GM21717 (cell line): Measurements from ENCODE around the gene GPR68.
"Not testable (repeated sequence)": the region's sequence is repeated elsewhere in the genome, so short reads cannot be mapped to it uniquely, and the experiment has no call there.

Source experiments
- ATAC-seq: cut with Tn5 transposase; IDR thresholded peaks from one replicate; pipeline ENCODE4 v1.9.1; 2021; ENCODE audit warnings: mild to moderate bottlenecking, moderate library complexity; ENCODE audit not compliant: unreplicated experiment

The GPR68 gene

GRCh38 chr14:91273273-91273884 lies 28.9 kb upstream of the GPR68 start:
- no peak for ATAC-seq

- ATAC-seq = no peak
Observed at GRCh38 chr14:91272341-91273272, 28.1 kb upstream of the GPR68 start.

GRCh38 chr14:91271639-91272038 lies 27.1 kb upstream of the GPR68 start:
- ATAC-seq = no peak

GRCh38 chr14:91270619-91271018 lies 26.1 kb upstream of the GPR68 start:
- ATAC-seq = no peak

GRCh38 chr14:91270188-91270587 lies 25.7 kb upstream of the GPR68 start:
- ATAC-seq = no peak

- ATAC-seq = no peak
Observed at GRCh38 chr14:91269076-91269991, 24.8 kb upstream of the GPR68 start.

GRCh38 chr14:91267965-91268437 lies 23.5 kb upstream of the GPR68 start:
- no peak for ATAC-seq

GRCh38 chr14:91266276-91266675 lies 21.8 kb upstream of the GPR68 start:
- not testable (repeated sequence) for ATAC-seq

GRCh38 chr14:91265404-91265803 lies 20.9 kb upstream of the GPR68 start:
- no peak for ATAC-seq

- no peak for ATAC-seq
Observed at GRCh38 chr14:91264151-91265150, 19.9 kb upstream of the GPR68 start.

GRCh38 chr14:91263329-91263728 lies 18.8 kb upstream of the GPR68 start:
- ATAC-seq = no peak

- no peak for ATAC-seq
Observed at GRCh38 chr14:91261986-91262549, 17.6 kb upstream of the GPR68 start.

GRCh38 chr14:91261115-91261514 lies 16.6 kb upstream of the GPR68 start:
- ATAC-seq = no peak

- ATAC-seq = no peak
Observed at GRCh38 chr14:91258876-91259275, 14.4 kb upstream of the GPR68 start.

- no peak for ATAC-seq
Observed at GRCh38 chr14:91258011-91258618, 13.6 kb upstream of the GPR68 start.

- no peak for ATAC-seq
Observed at GRCh38 chr14:91257328-91258010, 13.0 kb upstream of the GPR68 start.

GRCh38 chr14:91256661-91257060 lies 12.2 kb upstream of the GPR68 start:
- ATAC-seq = no peak

GRCh38 chr14:91255026-91255695 lies 10.7 kb upstream of the GPR68 start:
- no peak for ATAC-seq
